Cardiac muscle cell (in vitro differentiated cells and primary cell): ENCODE measurements around the gene ADRB1. TPM values are rescaled to one million over a fixed set of nuclear protein-coding genes. Genes with fewer than 3 reads are reported as not detected.

ENCODE experiments used
- DNase-seq, 2 donors: peaks; one replicate each; pipeline versions ENCODE4 v3.0.0 to v3.0.0-alpha.2; 2010 to 2017; ENCODE audit warnings: low read depth in 1 of 2, low spot score in 1 of 2
- H3K27ac ChIP-seq: fragments of 200-600 bp; sonication (generic); 2 replicates; pipeline ENCODE4 v1.5.1; 2016
- H3K27me3 ChIP-seq: fragments of 200-600 bp; sonication (generic); 2 replicates; pipeline ENCODE4 v1.6.0; 2016; ENCODE audit warnings: control low read depth
- H3K36me3 ChIP-seq: fragments of 200-600 bp; sonication (generic); 2 replicates; pipeline ENCODE4 v1.5.1; 2016; ENCODE audit warnings: control low read depth
- H3K4me1 ChIP-seq: fragments of 200-600 bp; sonication (generic); 2 replicates; pipeline ENCODE4 v1.8.1; 2017; ENCODE audit warnings: low read depth, mild to moderate bottlenecking, mixed run types
- H3K4me3 ChIP-seq: fragments of 200-600 bp; sonication (generic); 2 replicates; pipeline ENCODE4 v1.5.1; 2016; ENCODE audit warnings: mild to moderate bottlenecking
- H3K9me3 ChIP-seq: fragments of 200-600 bp; sonication (generic); 2 replicates; pipeline ENCODE4 v1.5.1; 2017; ENCODE audit warnings: low read depth, mild to moderate bottlenecking, control low read depth
- polyA plus RNA-seq: library from polyadenylated mRNA; unstranded; fragments of >200 nt; fragmentation: Nextera tagmentation; extraction: Ambion mirVana; gene quantifications from 2 replicates; pipeline ENCODE4 v1.2.1, GENCODE V29; 2016
- total RNA-seq: library from RNA; depleted of rRNA; stranded (reverse); fragments of >200 nt; gene quantifications from 2 replicates; pipeline ENCODE4 v1.2.3, GENCODE V29; 2016
- TF ChIP-seq, protein P1 (sequence below): IDR thresholded peaks from 2 replicates; pipeline ENCODE4 v1.5.1; 2012; ENCODE audit warnings: low read depth, mild to moderate bottlenecking, low read length

Gene ADRB1
- total and polyA plus RNA-seq, 2 experiments from 2014 or later: 0.28 to 0.69 TPM

DNA sequence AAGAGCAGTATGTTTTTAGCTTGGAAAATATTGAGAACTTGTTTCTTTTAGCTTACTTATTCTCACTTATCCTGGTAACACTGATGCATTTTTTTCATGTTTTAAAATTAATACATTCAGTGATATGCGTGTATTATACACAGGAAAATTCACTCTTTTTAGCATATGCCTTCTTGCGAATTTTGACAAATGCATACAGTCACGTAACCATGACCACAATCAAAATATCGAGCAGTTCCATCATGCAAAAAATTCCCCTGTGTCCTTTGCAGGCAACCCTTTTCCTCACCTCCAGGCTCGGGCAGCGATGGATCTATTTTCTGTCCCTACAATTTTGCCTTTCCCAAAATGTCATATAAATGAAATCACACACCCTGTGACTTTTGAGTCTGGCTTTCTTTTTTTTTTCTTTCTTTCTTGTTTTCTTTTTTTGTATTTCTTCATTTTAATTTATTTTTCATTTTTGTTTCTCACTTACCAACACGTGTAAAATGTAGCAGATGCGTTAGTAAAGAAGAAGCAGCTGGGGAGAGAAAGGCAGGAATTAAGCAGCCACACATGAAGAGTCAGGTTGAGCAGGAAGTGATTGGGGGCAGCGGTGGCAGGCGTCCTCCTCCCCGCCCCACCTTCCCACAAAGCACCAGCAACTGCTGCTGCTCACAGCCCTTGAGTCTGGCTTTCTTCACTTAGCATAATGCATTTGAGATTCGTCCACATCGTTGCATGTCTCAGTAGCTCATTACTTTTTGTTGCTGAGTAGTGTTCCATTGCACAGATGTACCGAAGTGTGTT is 29.9 kb downstream of the ADRB1 start:
- Histone ChIP-seq H3K4me3 (no peak overlapping the region), H3K27me3 (no peaks in the 10 kb centered on the region), H3K36me3 (no peaks in the 10 kb centered on the region), H3K4me1 (peaks cover 9% of the 10 kb centered on the region), H3K9me3 (no peaks in the 10 kb centered on the region), H3K27ac (no peak overlapping the region)
- TF ChIP-seq, protein P1, sequence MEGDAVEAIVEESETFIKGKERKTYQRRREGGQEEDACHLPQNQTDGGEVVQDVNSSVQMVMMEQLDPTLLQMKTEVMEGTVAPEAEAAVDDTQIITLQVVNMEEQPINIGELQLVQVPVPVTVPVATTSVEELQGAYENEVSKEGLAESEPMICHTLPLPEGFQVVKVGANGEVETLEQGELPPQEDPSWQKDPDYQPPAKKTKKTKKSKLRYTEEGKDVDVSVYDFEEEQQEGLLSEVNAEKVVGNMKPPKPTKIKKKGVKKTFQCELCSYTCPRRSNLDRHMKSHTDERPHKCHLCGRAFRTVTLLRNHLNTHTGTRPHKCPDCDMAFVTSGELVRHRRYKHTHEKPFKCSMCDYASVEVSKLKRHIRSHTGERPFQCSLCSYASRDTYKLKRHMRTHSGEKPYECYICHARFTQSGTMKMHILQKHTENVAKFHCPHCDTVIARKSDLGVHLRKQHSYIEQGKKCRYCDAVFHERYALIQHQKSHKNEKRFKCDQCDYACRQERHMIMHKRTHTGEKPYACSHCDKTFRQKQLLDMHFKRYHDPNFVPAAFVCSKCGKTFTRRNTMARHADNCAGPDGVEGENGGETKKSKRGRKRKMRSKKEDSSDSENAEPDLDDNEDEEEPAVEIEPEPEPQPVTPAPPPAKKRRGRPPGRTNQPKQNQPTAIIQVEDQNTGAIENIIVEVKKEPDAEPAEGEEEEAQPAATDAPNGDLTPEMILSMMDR: no peak
- DNase-seq: no peak

DNA sequence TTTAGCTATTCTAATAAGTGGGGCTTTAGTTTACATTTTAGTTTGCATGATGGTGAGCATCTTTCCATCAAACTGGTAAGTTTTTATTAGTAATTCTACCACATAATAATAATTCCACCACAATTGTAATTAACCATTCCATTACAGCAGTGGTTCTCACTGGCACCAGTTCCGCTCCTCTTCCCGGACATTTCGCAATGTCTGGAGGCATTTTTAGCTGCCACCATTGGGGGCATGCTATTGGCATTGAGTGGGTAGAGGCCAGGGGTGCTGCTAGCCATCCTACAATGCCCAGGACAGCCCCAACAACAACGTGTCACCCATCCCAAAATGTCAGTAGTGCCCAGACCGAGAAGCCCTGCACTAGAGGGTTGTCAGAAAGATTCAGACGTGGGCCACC is 31.4 kb downstream of the ADRB1 start:
- Histone ChIP-seq H3K9me3 (no peaks in the 10 kb centered on the region), H3K4me1 (peaks cover 10% of the 10 kb centered on the region), H3K27ac (no peak overlapping the region), H3K4me3 (no peak overlapping the region), H3K27me3 (no peaks in the 10 kb centered on the region), H3K36me3 (no peaks in the 10 kb centered on the region)
- TF ChIP-seq, protein P1: no peak
- DNase-seq: no peak

DNA sequence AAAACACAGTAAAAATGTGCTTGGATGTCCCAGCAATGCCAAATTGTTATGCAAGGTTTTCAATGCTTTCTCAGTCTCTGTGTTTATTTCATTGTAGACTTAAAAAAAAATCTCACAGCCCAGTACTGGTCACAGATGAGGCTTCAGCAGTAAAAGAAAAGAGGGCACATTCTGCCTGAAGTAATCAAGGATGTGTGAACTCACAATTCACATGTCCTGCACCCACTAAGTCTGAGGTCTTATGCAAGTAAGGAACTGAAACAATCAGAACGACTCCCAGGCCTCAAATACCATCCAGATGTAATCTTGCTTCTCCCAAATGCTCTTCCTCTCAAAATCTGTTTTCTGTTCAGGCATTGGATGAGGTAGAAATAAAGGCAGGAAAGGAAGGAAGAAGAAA is 33.7 kb downstream of the ADRB1 start:
- Histone ChIP-seq H3K27me3 (no peaks in the 10 kb centered on the region), H3K4me1 (peaks cover 10% of the 10 kb centered on the region), H3K4me3 (no peak overlapping the region), H3K27ac (no peak overlapping the region), H3K36me3 (no peaks in the 10 kb centered on the region), H3K9me3 (no peaks in the 10 kb centered on the region)
- TF ChIP-seq, protein P1: no peak
- no peak for DNase-seq

DNA sequence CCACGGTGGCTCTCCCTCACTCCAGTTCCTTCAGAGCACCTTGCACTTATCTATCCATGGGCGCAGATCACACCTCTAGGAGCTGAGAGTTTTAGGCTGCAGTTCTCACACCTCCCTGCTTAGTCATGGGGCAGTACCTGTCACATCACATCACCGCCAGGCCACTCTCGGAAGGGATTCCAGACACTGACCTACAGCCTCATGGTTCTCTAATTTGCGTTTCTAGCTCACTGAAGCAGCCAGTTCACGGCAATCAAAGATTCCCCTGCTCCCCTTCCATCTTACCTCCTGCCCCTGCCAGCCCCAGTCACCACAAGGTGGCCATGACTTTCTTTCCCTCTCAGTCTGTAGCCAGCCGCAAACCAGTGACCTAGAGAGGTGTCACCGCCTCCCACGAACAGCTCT is 34.2 kb downstream of the ADRB1 start:
- TF ChIP-seq, protein P1: no peak
- no peaks in the 10 kb centered on the region for H3K27me3 ChIP-seq
- DNase-seq: peak in 1 of 2 donors; percentile 28

DNA sequence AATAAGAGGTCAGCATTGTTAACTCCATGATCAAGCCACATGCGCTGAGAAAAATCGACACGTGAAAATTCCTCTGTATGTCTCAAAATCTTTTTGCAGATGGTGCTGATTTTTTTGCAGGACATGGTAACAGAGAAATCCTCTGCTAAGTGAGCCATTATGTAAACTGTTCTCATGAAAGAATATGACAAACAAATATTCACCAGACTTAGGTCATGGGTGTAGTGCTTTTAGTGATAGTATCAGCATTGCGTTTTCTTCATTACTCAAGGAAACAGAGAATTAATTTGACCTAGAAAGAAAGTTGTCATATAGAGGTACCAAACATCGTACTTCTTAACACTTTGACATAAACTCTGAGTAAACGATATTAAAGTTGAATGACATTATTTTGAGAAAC is 34.7 kb downstream of the ADRB1 start:
- no peaks in the 10 kb centered on the region for H3K36me3 ChIP-seq
- TF ChIP-seq, protein P1: no peak

More for the DNA sequence above, 34.2 kb downstream of the ADRB1 start:
- H3K4me3 ChIP-seq: no peak overlapping the region
- H3K27ac ChIP-seq: peak overlapping the region; percentile 18
- peaks cover 10% of the 10 kb centered on the region for H3K4me1 ChIP-seq
- no peaks in the 10 kb centered on the region for H3K36me3 ChIP-seq
- no peaks in the 10 kb centered on the region for H3K9me3 ChIP-seq

More for the DNA sequence above, 34.7 kb downstream of the ADRB1 start:
- no peak overlapping the region for H3K4me3 ChIP-seq
- no peaks in the 10 kb centered on the region for H3K9me3 ChIP-seq
- no peaks in the 10 kb centered on the region for H3K27me3 ChIP-seq
- DNase-seq: no peak
- H3K27ac ChIP-seq: peak overlapping the region; percentile 18
- peaks cover 10% of the 10 kb centered on the region for H3K4me1 ChIP-seq
